OCI-LY7 (cell line): ENCODE data around the gene ZNF554. TPM values are rescaled to one million over a fixed set of nuclear protein-coding genes. Genes with fewer than 3 reads are reported as not detected.

Experiments used
- BruUV-seq: library from RNA; stranded (reverse); fragments of 400-500 nt; replicated peaks from 2 replicates; lab custom pipeline; 2021; lab: Mats Ljungman, UMichigan
- CTCF ChIA-PET: fragments of 300-600 bp; sonication (Branson Sonifier 250); formaldehyde crosslinking; loops from one replicate; lab custom pipeline; 2022; ENCODE audit warnings: antibody characterized with exemption; ENCODE audit not compliant: unreplicated experiment; lab: Charles Lee
- POLR2A ChIA-PET: fragments of 300-600 bp; sonication (Branson Sonifier 250); formaldehyde crosslinking; loops from one replicate; lab custom pipeline; 2022; ENCODE audit warnings: antibody characterized with exemption; lab: Charles Lee
- DNase-seq: peaks from one replicate; pipeline ENCODE4 v3.0.0-alpha.2; 2015; ENCODE audit warnings: low spot score
- H2AFZ ChIP-seq: fragments of 200-600 bp; sonication (generic), shearing (Covaris generic); 2 replicates; pipeline ENCODE4 v1.6.1; 2014; ENCODE audit warnings: mild to moderate bottlenecking, antibody characterized with exemption, low read length, moderate library complexity
- H3K27ac ChIP-seq: fragments of 200-600 bp; sonication (generic); 2 replicates; pipeline ENCODE4 v1.5.1; 2014; ENCODE audit warnings: mixed run types, low read depth, mild to moderate bottlenecking, moderate library complexity, low read length, inconsistent platforms; ENCODE audit not compliant: poor library complexity, severe bottlenecking
- H3K36me3 ChIP-seq: fragments of 200-600 bp; sonication (generic); 2 replicates; pipeline ENCODE4 v1.6.1; 2014; ENCODE audit warnings: mild to moderate bottlenecking, antibody characterized with exemption, low read length, moderate library complexity, mixed read lengths; ENCODE audit not compliant: insufficient read depth
- H3K4me1 ChIP-seq: fragments of 200-600 bp; sonication (generic); 2 replicates; pipeline ENCODE4 v1.5.1; 2014; ENCODE audit warnings: mild to moderate bottlenecking, low read length; ENCODE audit not compliant: insufficient read depth, poor library complexity, severe bottlenecking
- H3K4me2 ChIP-seq: fragments of 200-600 bp; sonication (generic); 2 replicates; pipeline ENCODE4 v1.6.1; 2014; ENCODE audit warnings: mild to moderate bottlenecking, low read length
- H3K4me3 ChIP-seq: fragments of 200-600 bp; sonication (generic); 2 replicates; pipeline ENCODE4 v1.5.1; 2014; ENCODE audit warnings: mild to moderate bottlenecking, low read depth, low read length; ENCODE audit not compliant: poor library complexity, severe bottlenecking
- H3K79me2 ChIP-seq: fragments of 200-600 bp; sonication (generic); 2 replicates; pipeline ENCODE4 v1.6.1; 2016; ENCODE audit warnings: low read depth, mild to moderate bottlenecking, low read length, moderate library complexity, mixed read lengths; ENCODE audit not compliant: insufficient read depth
- H3K9me2 ChIP-seq: fragments of 200-600 bp; sonication (generic); 2 replicates; pipeline ENCODE4 v1.6.1; 2016; ENCODE audit warnings: mild to moderate bottlenecking, low read length, mixed read lengths; ENCODE audit not compliant: insufficient read depth
- H3K9me3 ChIP-seq: fragments of 200-600 bp; sonication (generic); 2 replicates; pipeline ENCODE4 v1.6.1; 2014; ENCODE audit warnings: mild to moderate bottlenecking, mixed run types, low read length, mixed read lengths
- H4K20me1 ChIP-seq: fragments of 200-600 bp; sonication (generic); 2 replicates; pipeline ENCODE4 v1.6.1; 2014; ENCODE audit warnings: mild to moderate bottlenecking, antibody characterized with exemption, low read length, moderate library complexity, mixed read lengths; ENCODE audit not compliant: insufficient read depth
- EZH2phosphoT487 ChIP-seq: fragments of 200-600 bp; sonication (generic); IDR thresholded peaks from 2 replicates; pipeline ENCODE4 v1.6.1; 2018; ENCODE audit warnings: low read depth, borderline replicate concordance, mild to moderate bottlenecking, mixed run types, antibody characterized with exemption, low read length, moderate library complexity, mixed read lengths
- intact Hi-C: fragments of 100-400 bp; cut with micrococcal nuclease; formaldehyde crosslinking; loops from one replicate; pipeline ENCODE4 v1.10.0; 2022; ENCODE audit not compliant: unreplicated experiment
- total RNA-seq, 2 experiments: library from RNA; depleted of rRNA in 1 of 2; stranded (reverse); fragments of >200 nt in 1 of 2; shearing (Covaris generic) in 1 of 2; gene quantifications; 2 replicates each; pipeline ENCODE4 v1.2.3, GENCODE V29; 2014 to 2022
- TF ChIP-seq, protein P1 (sequence below): fragments of 200-600 bp; sonication (generic); conservative IDR thresholded peaks from 2 replicates; pipeline ENCODE4 v1.5.1; 2014; ENCODE audit warnings: mild to moderate bottlenecking, antibody characterized with exemption, low read length, moderate library complexity, mixed read lengths

The ZNF554 gene
- total RNA-seq, 2 experiments from 2014 or later = 3.9 to 4.4 TPM

DNA sequence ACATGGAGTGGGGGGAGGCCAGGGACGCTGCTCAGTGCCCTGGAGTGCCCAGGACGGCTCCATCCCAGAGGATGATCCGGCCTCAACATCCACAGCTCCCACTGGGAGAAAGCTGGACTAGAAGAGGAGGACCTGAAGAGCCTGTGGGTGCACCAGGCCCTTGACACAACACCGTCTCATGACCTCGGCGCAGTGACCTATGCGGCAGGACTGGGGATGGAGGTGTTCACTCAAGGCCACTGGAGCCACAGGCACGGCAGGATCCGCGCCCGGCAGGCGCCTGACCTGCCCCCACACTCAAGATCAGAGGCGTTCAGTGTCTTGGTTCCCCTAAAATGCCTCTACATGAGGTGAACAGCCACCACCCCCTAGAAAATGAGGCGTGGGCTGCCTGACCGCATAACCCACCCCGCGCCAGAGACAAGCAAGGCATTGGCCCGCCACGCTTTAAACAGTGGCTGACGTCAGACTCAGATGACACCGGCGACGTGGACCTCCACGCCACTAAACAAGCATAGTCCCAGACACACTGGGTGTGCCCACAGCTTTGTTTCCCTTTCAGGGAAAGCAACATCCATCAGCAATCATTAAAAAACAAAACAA, 44.6 kb upstream of the ZNF554 start:
- Histone ChIP-seq H3K9me2 (no peaks in the 10 kb centered on the region), H3K4me1 (peaks cover 22% of the 10 kb centered on the region), H4K20me1 (peaks cover 17% of the 10 kb centered on the region), H3K9me3 (no peaks in the 10 kb centered on the region), H3K79me2 (peaks cover 92% of the 10 kb centered on the region), H3K27ac (peak overlapping the region; percentile 55), H3K4me2 (peak overlapping the region; percentile 59; the same call in 1 of the 2 replicates), H3K36me3 (peaks cover 68% of the 10 kb centered on the region), H2AFZ (no peak overlapping the region), H3K4me3 (no peak overlapping the region)
- intact Hi-C loops = no loop called here
- ChIA-PET POLR2A (no interaction called here), CTCF (no interaction called here)
- BruUV-seq = no TSS peak
- TF ChIP-seq EZH2phosphoT487 = no peak
- TF ChIP-seq, protein P1, sequence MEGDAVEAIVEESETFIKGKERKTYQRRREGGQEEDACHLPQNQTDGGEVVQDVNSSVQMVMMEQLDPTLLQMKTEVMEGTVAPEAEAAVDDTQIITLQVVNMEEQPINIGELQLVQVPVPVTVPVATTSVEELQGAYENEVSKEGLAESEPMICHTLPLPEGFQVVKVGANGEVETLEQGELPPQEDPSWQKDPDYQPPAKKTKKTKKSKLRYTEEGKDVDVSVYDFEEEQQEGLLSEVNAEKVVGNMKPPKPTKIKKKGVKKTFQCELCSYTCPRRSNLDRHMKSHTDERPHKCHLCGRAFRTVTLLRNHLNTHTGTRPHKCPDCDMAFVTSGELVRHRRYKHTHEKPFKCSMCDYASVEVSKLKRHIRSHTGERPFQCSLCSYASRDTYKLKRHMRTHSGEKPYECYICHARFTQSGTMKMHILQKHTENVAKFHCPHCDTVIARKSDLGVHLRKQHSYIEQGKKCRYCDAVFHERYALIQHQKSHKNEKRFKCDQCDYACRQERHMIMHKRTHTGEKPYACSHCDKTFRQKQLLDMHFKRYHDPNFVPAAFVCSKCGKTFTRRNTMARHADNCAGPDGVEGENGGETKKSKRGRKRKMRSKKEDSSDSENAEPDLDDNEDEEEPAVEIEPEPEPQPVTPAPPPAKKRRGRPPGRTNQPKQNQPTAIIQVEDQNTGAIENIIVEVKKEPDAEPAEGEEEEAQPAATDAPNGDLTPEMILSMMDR = no peak
- no peak for DNase-seq

DNA sequence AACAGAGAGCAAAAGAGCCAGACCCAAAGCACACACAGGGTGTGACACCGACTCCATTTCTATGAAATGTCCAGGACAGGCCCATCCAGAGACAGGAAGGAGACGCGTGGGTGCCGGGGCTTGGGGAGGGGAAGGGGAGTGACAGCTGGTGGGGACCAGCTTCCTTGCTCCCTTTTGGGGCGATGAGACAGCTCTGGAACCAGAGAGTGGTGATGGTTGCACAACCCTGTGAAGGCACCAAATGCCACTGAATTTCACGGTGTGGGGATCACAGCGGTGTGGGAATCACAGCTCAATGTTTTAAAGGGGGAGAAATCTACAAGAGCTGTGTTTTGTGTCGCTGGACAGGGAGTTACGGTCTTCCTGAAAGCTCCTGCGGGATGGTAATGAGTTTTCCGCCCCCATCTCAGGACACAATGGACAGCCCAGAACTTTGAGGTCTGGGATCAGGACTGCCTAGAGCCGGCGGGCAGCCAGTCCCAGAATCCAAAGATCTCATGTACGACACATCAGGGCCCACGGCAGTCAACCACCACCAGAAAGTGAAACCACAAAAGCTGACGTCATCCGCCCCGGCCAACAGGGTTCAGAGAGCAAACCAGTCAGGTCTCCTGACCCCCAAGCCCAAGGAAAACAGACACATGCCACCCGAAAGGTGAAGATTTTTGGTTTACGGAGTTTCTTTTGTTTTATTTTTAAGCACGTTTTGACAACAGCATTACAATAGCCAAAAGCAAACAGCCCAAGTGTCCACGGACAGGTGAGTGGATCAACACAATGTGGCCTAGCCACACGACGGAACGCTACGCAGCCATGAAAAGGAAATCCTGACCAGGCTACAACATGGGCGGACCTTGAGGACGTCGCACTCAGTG, 43.9 kb upstream of the ZNF554 start:
- Histone ChIP-seq H3K4me3 (no peak overlapping the region), H3K36me3 (peaks cover 69% of the 10 kb centered on the region), H4K20me1 (peaks cover 18% of the 10 kb centered on the region), H3K4me2 (no peak overlapping the region), H3K9me2 (no peaks in the 10 kb centered on the region), H3K27ac (no peak overlapping the region), H3K79me2 (peaks cover 92% of the 10 kb centered on the region), H3K9me3 (no peaks in the 10 kb centered on the region), H2AFZ (no peak overlapping the region), H3K4me1 (peaks cover 28% of the 10 kb centered on the region)
- ChIA-PET CTCF (no interaction called here), POLR2A (no interaction called here)
- DNase-seq = no peak
- TF ChIP-seq, protein P1 = no peak
- no peak for TF ChIP-seq EZH2phosphoT487
- no TSS peak for BruUV-seq
- intact Hi-C loops = no loop called here
